Measurements from ENCODE around the gene ITPR3. TPM values are rescaled to one million over a fixed set of nuclear protein-coding genes. Genes with fewer than 3 reads are reported as not detected.

ITPR3 gene
- total and polyA plus RNA-seq, 2 of the 13 experiments (the other 11 are each of a cell fraction or from before 2014, with no cell fraction given) = 3.8 to 21.4 TPM

DNA sequence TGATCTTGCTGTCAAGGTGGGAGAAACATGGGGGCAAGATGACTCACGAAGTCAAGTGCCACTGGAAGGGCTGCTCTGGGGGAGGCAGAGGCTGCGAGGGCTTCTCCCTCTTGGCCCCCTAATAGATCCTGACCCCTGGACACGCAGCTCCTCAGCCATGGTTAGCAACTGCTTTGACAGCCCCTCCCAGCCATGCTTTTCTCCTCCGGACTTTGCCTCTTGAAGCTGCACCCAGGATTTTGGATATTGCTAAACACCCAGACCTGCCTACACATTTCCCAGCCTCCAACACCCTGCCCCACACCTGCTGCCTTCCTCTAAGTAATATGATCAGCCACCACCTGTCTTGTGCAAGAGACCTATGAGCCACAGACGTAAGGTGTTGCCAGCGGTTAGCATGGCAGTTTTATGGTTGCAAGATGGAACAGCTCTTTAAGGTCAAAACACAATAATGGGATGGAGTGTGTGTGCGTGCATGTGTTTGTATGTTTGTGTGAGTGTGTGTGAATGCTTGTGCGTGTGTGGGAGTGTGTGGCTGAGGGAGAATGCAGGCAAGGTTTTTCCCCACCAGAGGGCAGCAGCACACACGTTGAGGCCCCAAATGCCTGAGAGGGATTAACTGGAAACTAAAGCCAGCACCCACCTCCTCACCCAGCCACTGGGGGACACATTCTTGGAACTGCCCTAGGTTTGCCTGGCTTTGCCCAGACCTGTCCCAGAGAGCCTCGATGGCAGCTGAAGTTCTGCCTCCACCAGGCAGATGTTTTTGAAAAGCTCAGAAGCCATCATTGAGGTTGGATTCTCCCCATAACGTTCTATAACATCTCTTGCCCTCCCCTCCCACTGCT, 123.1 kb downstream of the ITPR3 start (continued):
- TF ChIP-seq, protein P1, sequence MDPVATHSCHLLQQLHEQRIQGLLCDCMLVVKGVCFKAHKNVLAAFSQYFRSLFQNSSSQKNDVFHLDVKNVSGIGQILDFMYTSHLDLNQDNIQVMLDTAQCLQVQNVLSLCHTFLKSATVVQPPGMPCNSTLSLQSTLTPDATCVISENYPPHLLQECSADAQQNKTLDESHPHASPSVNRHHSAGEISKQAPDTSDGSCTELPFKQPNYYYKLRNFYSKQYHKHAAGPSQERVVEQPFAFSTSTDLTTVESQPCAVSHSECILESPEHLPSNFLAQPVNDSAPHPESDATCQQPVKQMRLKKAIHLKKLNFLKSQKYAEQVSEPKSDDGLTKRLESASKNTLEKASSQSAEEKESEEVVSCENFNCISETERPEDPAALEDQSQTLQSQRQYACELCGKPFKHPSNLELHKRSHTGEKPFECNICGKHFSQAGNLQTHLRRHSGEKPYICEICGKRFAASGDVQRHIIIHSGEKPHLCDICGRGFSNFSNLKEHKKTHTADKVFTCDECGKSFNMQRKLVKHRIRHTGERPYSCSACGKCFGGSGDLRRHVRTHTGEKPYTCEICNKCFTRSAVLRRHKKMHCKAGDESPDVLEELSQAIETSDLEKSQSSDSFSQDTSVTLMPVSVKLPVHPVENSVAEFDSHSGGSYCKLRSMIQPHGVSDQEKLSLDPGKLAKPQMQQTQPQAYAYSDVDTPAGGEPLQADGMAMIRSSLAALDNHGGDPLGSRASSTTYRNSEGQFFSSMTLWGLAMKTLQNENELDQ (CRISPR knock-in tag; IDR thresholded peaks at IDR 0.05; ENCODE audit: borderline replicate concordance) = peak; percentile 74; the same call in 1 of the 2 replicates
- TF ChIP-seq IRF2 (CRISPR knock-in tag; IDR thresholded peaks at IDR 0.05) (0 out of 2 replicates have a peak, but pooled peaks have one; percentile 43), HDAC2 (CRISPR knock-in tag; IDR thresholded peaks at IDR 0.05) (peak; percentile 30; the same call in 1 of the 2 replicates), PAF1 (CRISPR knock-in tag; IDR thresholded peaks at IDR 0.05) (no peak), ZNF225 (CRISPR knock-in tag; IDR thresholded peaks at IDR 0.05) (no peak), HMG20A (CRISPR knock-in tag; IDR thresholded peaks at IDR 0.05; ENCODE audit: borderline replicate concordance) (0 out of 2 replicates have a peak, but pooled peaks have one; percentile 19), ATF1 (CRISPR knock-in tag; IDR thresholded peaks at IDR 0.05) (no peak), YY1 (IDR thresholded peaks at IDR 0.05; ENCODE audit: insufficient read depth, insufficient replicate concordance, low read depth, low read length) (peak; percentile 41), SRY (CRISPR knock-in tag; IDR thresholded peaks at IDR 0.05) (no peak), ZNF607 (CRISPR knock-in tag; IDR thresholded peaks at IDR 0.05; ENCODE audit: borderline replicate concordance) (0 out of 2 replicates have a peak, but pooled peaks have one; percentile 31), ZFY (CRISPR knock-in tag; IDR thresholded peaks at IDR 0.05) (0 out of 2 replicates have a peak, but pooled peaks have one; percentile 4), BORCS8-MEF2B (CRISPR knock-in tag; IDR thresholded peaks at IDR 0.05) (peak; percentile 2; the same call in 1 of the 2 replicates), ERF (CRISPR knock-in tag; IDR thresholded peaks at IDR 0.05) (peak; percentile 67; the same call in 1 of the 2 replicates), ISX (CRISPR knock-in tag; conservative IDR thresholded peaks at IDR 0.05) (no peak), SIX1 (CRISPR knock-in tag; IDR thresholded peaks at IDR 0.05; ENCODE audit: borderline replicate concordance) (0 out of 2 replicates have a peak, but pooled peaks have one; percentile 33)
- TF ChIP-seq, protein P2, sequence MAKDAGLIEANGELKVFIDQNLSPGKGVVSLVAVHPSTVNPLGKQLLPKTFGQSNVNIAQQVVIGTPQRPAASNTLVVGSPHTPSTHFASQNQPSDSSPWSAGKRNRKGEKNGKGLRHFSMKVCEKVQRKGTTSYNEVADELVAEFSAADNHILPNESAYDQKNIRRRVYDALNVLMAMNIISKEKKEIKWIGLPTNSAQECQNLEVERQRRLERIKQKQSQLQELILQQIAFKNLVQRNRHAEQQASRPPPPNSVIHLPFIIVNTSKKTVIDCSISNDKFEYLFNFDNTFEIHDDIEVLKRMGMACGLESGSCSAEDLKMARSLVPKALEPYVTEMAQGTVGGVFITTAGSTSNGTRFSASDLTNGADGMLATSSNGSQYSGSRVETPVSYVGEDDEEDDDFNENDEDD (CRISPR knock-in tag; IDR thresholded peaks at IDR 0.05; ENCODE audit: borderline replicate concordance) = no peak
- TF ChIP-seq, protein P3, sequence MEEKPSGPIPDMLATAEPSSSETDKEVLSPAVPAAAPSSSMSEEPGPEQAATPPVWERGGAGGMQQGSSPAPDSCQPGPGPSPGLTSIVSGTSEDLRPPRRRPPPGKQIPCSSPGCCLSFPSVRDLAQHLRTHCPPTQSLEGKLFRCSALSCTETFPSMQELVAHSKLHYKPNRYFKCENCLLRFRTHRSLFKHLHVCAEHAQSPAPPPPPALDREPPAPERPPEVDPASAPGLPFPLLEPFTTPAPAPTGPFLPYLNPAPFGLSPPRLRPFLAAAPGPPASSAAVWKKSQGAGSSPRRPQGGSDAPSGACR (CRISPR knock-in tag; IDR thresholded peaks at IDR 0.05) = no peak
- TF ChIP-seq, protein P4, sequence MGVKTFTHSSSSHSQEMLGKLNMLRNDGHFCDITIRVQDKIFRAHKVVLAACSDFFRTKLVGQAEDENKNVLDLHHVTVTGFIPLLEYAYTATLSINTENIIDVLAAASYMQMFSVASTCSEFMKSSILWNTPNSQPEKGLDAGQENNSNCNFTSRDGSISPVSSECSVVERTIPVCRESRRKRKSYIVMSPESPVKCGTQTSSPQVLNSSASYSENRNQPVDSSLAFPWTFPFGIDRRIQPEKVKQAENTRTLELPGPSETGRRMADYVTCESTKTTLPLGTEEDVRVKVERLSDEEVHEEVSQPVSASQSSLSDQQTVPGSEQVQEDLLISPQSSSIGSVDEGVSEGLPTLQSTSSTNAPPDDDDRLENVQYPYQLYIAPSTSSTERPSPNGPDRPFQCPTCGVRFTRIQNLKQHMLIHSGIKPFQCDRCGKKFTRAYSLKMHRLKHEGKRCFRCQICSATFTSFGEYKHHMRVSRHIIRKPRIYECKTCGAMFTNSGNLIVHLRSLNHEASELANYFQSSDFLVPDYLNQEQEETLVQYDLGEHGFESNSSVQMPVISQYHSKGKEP (CRISPR knock-in tag; IDR thresholded peaks at IDR 0.05) = peak; percentile 61; the same call in 1 of the 2 replicates

All from HepG2 (cell line).